ENCODE measurements around the gene TMEM95.

The TMEM95 gene

DNA sequence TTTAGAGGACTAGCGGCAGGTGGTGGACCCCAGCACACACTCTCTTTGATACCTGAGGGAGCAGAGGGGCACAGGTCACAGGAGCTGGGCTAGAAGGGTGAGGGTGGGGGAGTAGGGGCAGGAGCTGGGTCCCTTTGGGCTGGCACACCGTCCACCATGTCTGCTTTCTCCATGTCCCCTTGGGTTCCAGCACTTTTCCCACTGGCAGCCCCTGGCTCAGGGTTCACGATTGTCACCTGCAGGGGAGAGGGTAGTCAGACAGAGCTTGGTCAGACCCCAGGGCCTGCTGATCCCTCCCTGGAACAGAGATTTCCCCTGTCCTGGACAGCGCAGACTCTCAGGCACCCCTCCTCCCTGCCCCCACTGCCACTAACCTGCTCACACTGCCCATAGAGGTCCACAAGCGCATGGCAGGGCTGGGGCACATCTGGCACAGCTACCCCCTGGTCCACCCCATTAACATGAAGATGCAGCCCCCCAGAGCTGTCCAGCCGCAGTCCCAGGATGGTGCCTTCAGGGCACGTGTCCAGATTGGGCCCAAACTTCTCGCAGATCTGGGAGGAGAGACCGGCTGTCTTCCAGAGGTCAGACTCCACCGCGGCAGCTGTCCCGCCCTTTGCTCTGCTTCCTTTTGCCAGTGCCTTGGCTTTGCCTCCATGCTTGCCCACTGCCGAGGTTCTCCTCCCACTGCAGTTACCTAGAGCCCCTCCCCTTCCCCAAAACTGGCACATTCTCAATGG, 36.7 kb upstream of the TMEM95 start:
- TF ChIP-seq EZH2 (IDR thresholded peaks at IDR 0.05; ENCODE audit: borderline replicate concordance, low read depth, low read length, severe bottlenecking), result no peak
- no peak for TF ChIP-seq CTCF (IDR thresholded peaks at IDR 0.05; ENCODE audit: borderline replicate concordance, extremely low read depth, low read length, poor library complexity, severe bottlenecking)
- H3K36me3 ChIP-seq (ENCODE audit: insufficient read depth, low read length), result peaks cover 74% of the 10 kb centered on the region
- peaks cover 16% of the 10 kb centered on the region for H4K20me1 ChIP-seq (ENCODE audit: insufficient read depth, low read length)
- H3K27ac ChIP-seq (ENCODE audit: low read length), result no peak overlapping the region
- H3K27me3 ChIP-seq (ENCODE audit: insufficient read depth, low read length, poor library complexity), result no peaks in the 10 kb centered on the region
- DNase-seq (no peak), ATAC-seq (ENCODE audit: insufficient read depth, low read depth) (no peak)
- H3K9ac ChIP-seq (ENCODE audit: low read depth, low read length), result no peak overlapping the region
- H3K9me3 ChIP-seq (ENCODE audit: insufficient read depth, low read length, severe bottlenecking), result no peaks in the 10 kb centered on the region
- H3K79me2 ChIP-seq (ENCODE audit: insufficient read depth, low read length), result peaks cover 26% of the 10 kb centered on the region
- no peak overlapping the region for H3K4me3 ChIP-seq (ENCODE audit: low read depth in 1 of 2, low read length in 2 of 2)
- peaks cover 25% of the 10 kb centered on the region for H3K4me1 ChIP-seq (ENCODE audit: insufficient read depth, low read length)
- H2AFZ ChIP-seq (ENCODE audit: low read depth, low read length), result no peak overlapping the region
- no peak overlapping the region for H3K4me2 ChIP-seq (ENCODE audit: insufficient read depth, low read length)

GRCh38 chr17:7321466-7321865, 33.5 kb upstream of the TMEM95 start:
- H3K27me3 ChIP-seq (ENCODE audit: insufficient read depth, low read length, poor library complexity), result no peaks in the 10 kb centered on the region
- H3K9me3 ChIP-seq (ENCODE audit: insufficient read depth, low read length, severe bottlenecking), result no peaks in the 10 kb centered on the region
- TF ChIP-seq EZH2 (IDR thresholded peaks at IDR 0.05; ENCODE audit: borderline replicate concordance, low read depth, low read length, severe bottlenecking) (no peak), CTCF (IDR thresholded peaks at IDR 0.05; ENCODE audit: borderline replicate concordance, extremely low read depth, low read length, poor library complexity, severe bottlenecking) (no peak)
- H3K4me1 ChIP-seq (ENCODE audit: insufficient read depth, low read length), result peaks cover under 1% of the 10 kb centered on the region; the same call in 1 of the 2 replicates
- H3K9ac ChIP-seq (ENCODE audit: low read depth, low read length), result no peak overlapping the region
- no peaks in the 10 kb centered on the region; the same call in 1 of the 2 replicates for H4K20me1 ChIP-seq (ENCODE audit: insufficient read depth, low read length)
- no peaks in the 10 kb centered on the region for H3K79me2 ChIP-seq (ENCODE audit: insufficient read depth, low read length)
- H3K36me3 ChIP-seq (ENCODE audit: insufficient read depth, low read length), result peaks cover 87% of the 10 kb centered on the region
- ATAC-seq (ENCODE audit: insufficient read depth, low read depth) (no peak), DNase-seq (no peak)
- no peak overlapping the region for H3K4me3 ChIP-seq (ENCODE audit: low read depth in 1 of 2, low read length in 2 of 2)
- H3K4me2 ChIP-seq (ENCODE audit: insufficient read depth, low read length), result no peak overlapping the region
- H3K27ac ChIP-seq (ENCODE audit: low read length), result no peak overlapping the region
- H2AFZ ChIP-seq (ENCODE audit: low read depth, low read length), result no peak overlapping the region

GRCh38 chr17:7322520-7323194, 32.3 kb upstream of the TMEM95 start:
- Histone ChIP-seq H3K79me2 (ENCODE audit: insufficient read depth, low read length) (peaks cover 10% of the 10 kb centered on the region), H3K4me2 (ENCODE audit: insufficient read depth, low read length) (no peak overlapping the region), H3K9ac (ENCODE audit: low read depth, low read length) (no peak overlapping the region), H2AFZ (ENCODE audit: low read depth, low read length) (no peak overlapping the region), H3K9me3 (ENCODE audit: insufficient read depth, low read length, severe bottlenecking) (no peaks in the 10 kb centered on the region), H3K4me3 (ENCODE audit: low read depth in 1 of 2, low read length in 2 of 2) (no peak overlapping the region), H3K36me3 (ENCODE audit: insufficient read depth, low read length) (peaks cover 90% of the 10 kb centered on the region), H3K4me1 (ENCODE audit: insufficient read depth, low read length) (peaks cover 9% of the 10 kb centered on the region), H4K20me1 (ENCODE audit: insufficient read depth, low read length) (no peaks in the 10 kb centered on the region; the same call in 1 of the 2 replicates), H3K27me3 (ENCODE audit: insufficient read depth, low read length, poor library complexity) (no peaks in the 10 kb centered on the region), H3K27ac (ENCODE audit: low read length) (no peak overlapping the region)
- DNase-seq, result no peak
- no peak for TF ChIP-seq CTCF (IDR thresholded peaks at IDR 0.05; ENCODE audit: borderline replicate concordance, extremely low read depth, low read length, poor library complexity, severe bottlenecking)
- TF ChIP-seq EZH2 (IDR thresholded peaks at IDR 0.05; ENCODE audit: borderline replicate concordance, low read depth, low read length, severe bottlenecking), result no peak
- no peak for ATAC-seq (ENCODE audit: insufficient read depth, low read depth)

Data from DND-41 (cell line).